GM10248 (cell line): ENCODE results near the gene FKBP10.
"Not testable (repeated sequence)": the region's sequence is repeated elsewhere in the genome, so short reads cannot be mapped to it uniquely, and the experiment has no call there.

ENCODE experiments used
- CTCF ChIA-PET: fragments of 300-600 bp; sonication (Branson Sonifier 250); formaldehyde crosslinking; extraction: SDS; loops from one replicate; lab custom pipeline; 2021; ENCODE audit warnings: antibody characterized with exemption; lab: Yijun Ruan, JAX
- POLR2A ChIA-PET: fragments of 350-650 bp; sonication (Branson Sonifier 250); formaldehyde crosslinking; extraction: SDS; loops from one replicate; lab custom pipeline; 2020; ENCODE audit warnings: antibody characterized with exemption; lab: Yijun Ruan, JAX
- DNase-seq: peaks from one replicate; pipeline ENCODE4 v3.0.0; 2012; ENCODE audit errors: extremely low spot score
- TF ChIP-seq, protein P1 (sequence below): IDR thresholded peaks from 2 replicates; pipeline ENCODE4 v1.5.1; 2012; ENCODE audit warnings: mild to moderate bottlenecking, low read depth; ENCODE audit errors: extremely low read depth, missing control alignments, control extremely low read depth

FKBP10 gene

DNA sequence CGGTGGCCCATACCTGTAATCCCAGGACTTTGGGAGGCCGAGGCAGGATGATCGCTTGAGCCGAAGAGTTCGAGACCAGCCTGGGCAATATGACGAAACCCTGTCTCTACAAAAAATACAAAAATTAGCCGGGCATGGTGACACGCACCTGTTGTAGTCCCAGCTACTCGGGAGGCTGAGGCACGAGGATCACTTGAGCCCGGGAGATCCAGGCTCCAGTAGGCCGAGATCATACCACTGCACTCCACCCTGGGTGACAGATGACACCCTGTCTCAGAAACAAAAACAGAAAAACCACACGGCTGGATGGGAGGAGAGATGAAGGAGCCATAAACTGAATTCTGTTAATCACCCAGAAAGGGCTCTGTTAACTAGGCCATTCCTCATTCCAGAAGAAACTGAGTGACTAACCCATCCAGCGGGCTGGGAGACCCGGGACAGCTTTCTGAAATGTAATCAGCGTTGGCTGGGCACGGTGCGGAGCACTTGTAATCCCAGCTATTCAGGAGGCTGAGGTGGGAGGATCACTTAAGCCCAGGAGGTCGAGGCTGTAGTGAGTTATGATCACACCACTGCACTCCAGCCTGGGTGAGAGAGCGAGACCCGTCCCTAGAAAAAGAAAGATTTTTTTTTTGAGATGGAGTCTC, 23.9 kb downstream of the FKBP10 start:
- POLR2A ChIA-PET, result no interaction called here
- CTCF ChIA-PET, result interaction anchor here (0.9 kb wide), 1 partner anchor 11 kb away, joined by 5 read pairs; no protein-coding TSS in a partner anchor
- TF ChIP-seq, protein P1, sequence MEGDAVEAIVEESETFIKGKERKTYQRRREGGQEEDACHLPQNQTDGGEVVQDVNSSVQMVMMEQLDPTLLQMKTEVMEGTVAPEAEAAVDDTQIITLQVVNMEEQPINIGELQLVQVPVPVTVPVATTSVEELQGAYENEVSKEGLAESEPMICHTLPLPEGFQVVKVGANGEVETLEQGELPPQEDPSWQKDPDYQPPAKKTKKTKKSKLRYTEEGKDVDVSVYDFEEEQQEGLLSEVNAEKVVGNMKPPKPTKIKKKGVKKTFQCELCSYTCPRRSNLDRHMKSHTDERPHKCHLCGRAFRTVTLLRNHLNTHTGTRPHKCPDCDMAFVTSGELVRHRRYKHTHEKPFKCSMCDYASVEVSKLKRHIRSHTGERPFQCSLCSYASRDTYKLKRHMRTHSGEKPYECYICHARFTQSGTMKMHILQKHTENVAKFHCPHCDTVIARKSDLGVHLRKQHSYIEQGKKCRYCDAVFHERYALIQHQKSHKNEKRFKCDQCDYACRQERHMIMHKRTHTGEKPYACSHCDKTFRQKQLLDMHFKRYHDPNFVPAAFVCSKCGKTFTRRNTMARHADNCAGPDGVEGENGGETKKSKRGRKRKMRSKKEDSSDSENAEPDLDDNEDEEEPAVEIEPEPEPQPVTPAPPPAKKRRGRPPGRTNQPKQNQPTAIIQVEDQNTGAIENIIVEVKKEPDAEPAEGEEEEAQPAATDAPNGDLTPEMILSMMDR, result no peak
- no peak for DNase-seq

- no peak for DNase-seq
- ChIA-PET CTCF (interaction anchor here (1.3 to 1.4 kb wide), 2 partner anchors 10 to 49 kb away, joined by 3 to 4 read pairs; no protein-coding TSS in a partner anchor), POLR2A (no interaction called here)
- TF ChIP-seq, protein P1, result no peak
Observed at GRCh38 chr17:41837761-41838538, 25.1 kb downstream of the FKBP10 start, which contains the start of gene KLHL10. TSS of gene KLHL10 (plus strand) at chr17:41837825. CDS start at chr17:41837933, 108 bp downstream.

DNA sequence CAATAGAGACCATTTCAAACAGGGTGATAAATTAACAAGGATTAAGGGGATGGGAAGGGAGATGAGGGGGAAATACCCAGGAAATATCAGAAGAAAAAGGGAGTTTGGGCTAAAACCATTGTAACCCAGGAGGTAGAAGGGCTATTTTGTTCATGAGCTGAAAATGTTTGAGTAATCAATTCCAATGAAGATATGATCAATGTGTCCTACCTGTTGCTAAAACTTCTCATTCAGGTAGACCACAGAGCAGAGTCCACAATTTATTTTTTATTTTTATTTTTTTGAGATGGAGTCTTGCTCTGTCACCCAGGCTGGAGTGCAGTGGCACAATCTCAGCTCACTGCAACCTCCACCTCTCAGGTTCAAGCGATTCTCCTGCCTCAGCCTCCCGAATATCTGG, 26.6 kb downstream of the FKBP10 start:
- CTCF ChIA-PET, DNase-seq: not testable (repeated sequence)
- POLR2A ChIA-PET, result interaction anchor here (0.6 kb wide), 1 partner anchor 124 kb away, joined by 3 read pairs; no protein-coding TSS in a partner anchor

DNA sequence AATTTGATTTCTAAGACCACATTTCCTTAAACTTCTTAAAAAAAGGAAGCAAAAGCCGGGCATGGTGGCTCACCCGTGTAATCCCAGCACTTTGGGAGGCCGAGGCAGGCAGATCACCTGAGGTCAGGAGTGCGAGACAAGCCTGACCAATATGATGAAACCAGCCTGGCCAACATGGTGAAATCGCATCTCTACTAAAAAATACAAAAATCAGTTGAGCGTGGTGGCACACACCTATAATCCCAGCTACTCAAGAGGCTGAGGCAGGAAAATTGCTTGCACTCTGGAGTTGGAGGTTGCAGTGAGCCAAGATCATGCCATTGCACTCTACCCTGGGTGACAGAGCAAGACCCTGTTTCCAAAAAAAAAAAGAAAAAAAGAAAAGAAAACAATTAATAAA, 28.0 kb downstream of the FKBP10 start:
- CTCF ChIA-PET, POLR2A ChIA-PET, DNase-seq: not testable (repeated sequence)

DNA sequence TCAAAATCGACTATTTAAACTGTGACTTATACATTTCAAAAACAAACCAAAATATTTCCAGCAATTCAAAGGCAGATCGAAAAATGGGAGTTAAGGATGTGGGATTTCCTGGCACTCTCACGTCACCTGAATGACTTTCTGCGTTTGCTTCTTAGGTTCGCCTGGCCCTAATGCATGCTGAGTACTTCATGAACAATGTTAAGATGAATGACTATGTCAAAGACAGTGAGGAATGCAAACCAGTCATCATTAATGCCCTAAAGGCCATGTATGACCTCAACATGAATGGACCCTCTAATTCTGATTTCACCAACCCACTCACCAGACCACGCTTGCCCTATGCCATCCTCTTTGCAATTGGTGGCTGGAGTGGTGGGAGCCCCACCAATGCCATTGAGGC, 32.2 kb downstream of the FKBP10 start:
- TF ChIP-seq, protein P1, result no peak
- POLR2A ChIA-PET, result no interaction called here
- DNase-seq, result no peak
- CTCF ChIA-PET, result no interaction called here

DNA sequence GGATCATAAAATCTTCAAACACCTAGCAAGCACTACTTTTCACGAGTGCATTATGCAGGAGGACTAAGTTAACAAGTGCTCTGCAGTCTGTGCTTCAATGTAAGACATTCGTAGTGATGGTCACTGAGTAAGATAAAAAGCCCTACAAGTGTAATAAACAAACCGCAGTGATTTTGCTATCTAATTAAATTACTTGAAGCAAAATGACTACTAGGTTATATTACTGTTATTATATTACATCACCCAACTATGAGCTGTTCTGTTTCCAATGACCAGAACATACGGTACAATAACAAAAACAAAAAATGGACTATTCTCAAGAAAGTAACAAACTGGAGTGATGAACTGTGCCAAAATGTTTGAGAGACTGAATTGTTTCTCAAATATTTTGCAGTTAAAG, 36.0 kb downstream of the FKBP10 start:
- CTCF ChIA-PET, result interaction anchor here (1.1 to 1.7 kb wide), 6 partner anchors 11 to 183 kb away, joined by 3 to 5 read pairs (median 3); partner anchors contain the start of gene KLHL10
- TF ChIP-seq, protein P1, result no peak
- no peak for DNase-seq
- POLR2A ChIA-PET, result no interaction called here

- DNase-seq, result no peak
- ChIA-PET CTCF (interaction anchor here (1.1 to 1.7 kb wide), 5 partner anchors 15 to 184 kb away, joined by 3 read pairs; no protein-coding TSS in a partner anchor), POLR2A (interaction anchor here (0.9 kb wide), 1 partner anchor 160 kb away, joined by 3 read pairs; no protein-coding TSS in a partner anchor)
- TF ChIP-seq, protein P1, result no peak
Observed at GRCh38 chr17:41849251-41849990, 36.6 kb downstream of the FKBP10 start.

- POLR2A ChIA-PET, result interaction anchor here (1.0 kb wide), 1 partner anchor 162 kb away, joined by 3 read pairs; no protein-coding TSS in a partner anchor
- CTCF ChIA-PET, result interaction anchor here (2.1 kb wide), 1 partner anchor 9 kb away, joined by 4 read pairs; no protein-coding TSS in a partner anchor
- DNase-seq, result not testable (repeated sequence)
Observed at GRCh38 chr17:41851382-41851781, 38.6 kb downstream of the FKBP10 start.
